Progenitor cell of endocrine pancreas (in vitro differentiated cells): ENCODE data around the gene ZNF408. TPM values are rescaled to one million over a fixed set of nuclear protein-coding genes. Genes with fewer than 3 reads are reported as not detected.

ENCODE experiments used
- DNase-seq: peaks from one replicate; pipeline ENCODE4 v3.0.0; 2021; ENCODE audit warnings: low spot score; ENCODE audit not compliant: unreplicated experiment
- H3K27ac Mint-ChIP-seq: 2 replicates; pipeline ENCODE4 v1.8.0; 2021; ENCODE audit warnings: mild to moderate bottlenecking, moderate library complexity, mixed read lengths
- H3K27me3 Mint-ChIP-seq: 2 replicates; pipeline ENCODE4 v1.8.0; 2021; ENCODE audit warnings: mixed read lengths
- H3K36me3 Mint-ChIP-seq: 2 replicates; pipeline ENCODE4 v1.8.0; 2022; ENCODE audit warnings: mixed read lengths; ENCODE audit not compliant: insufficient read depth
- H3K4me1 Mint-ChIP-seq: 2 replicates; pipeline ENCODE4 v1.8.0; 2021; ENCODE audit warnings: low read depth, mixed read lengths
- H3K4me3 Mint-ChIP-seq: 2 replicates; pipeline ENCODE4 v1.8.0; 2021; ENCODE audit warnings: low read depth, mild to moderate bottlenecking, moderate library complexity, mixed read lengths
- H3K9me3 Mint-ChIP-seq: 2 replicates; pipeline ENCODE4 v1.8.0; 2021; ENCODE audit warnings: low read depth, mixed read lengths
- CTCF ChIP-seq: fragments of 200-600 bp; sonication (generic); IDR thresholded peaks from one replicate; pipeline ENCODE4 v1.5.0; 2021; ENCODE audit warnings: antibody characterized with exemption, mild to moderate bottlenecking; ENCODE audit not compliant: unreplicated experiment
- total RNA-seq: library from RNA; stranded (reverse); gene quantifications from 2 replicates; pipeline ENCODE4 v1.2.1, GENCODE V29; 2021

The ZNF408 gene
- total RNA-seq, 1 donor from 2014 or later: 11.6 TPM

GRCh38 chr11:46719543-46720218, 18.9 kb downstream of the ZNF408 start:
- no peaks in the 10 kb centered on the region for H3K36me3 Mint-ChIP-seq
- no peak for DNase-seq
- no peak overlapping the region for H3K4me3 Mint-ChIP-seq
- no peaks in the 10 kb centered on the region for H3K27me3 Mint-ChIP-seq
- TF ChIP-seq CTCF: no peak
- H3K9me3 Mint-ChIP-seq: no peaks in the 10 kb centered on the region
- H3K4me1 Mint-ChIP-seq: peaks cover 20% of the 10 kb centered on the region
- peak overlapping the region; percentile 86 for H3K27ac Mint-ChIP-seq

GRCh38 chr11:46721286-46721685, 20.5 kb downstream of the ZNF408 start:
- no peaks in the 10 kb centered on the region for H3K9me3 Mint-ChIP-seq
- no peak for DNase-seq
- H3K27me3 Mint-ChIP-seq: no peaks in the 10 kb centered on the region
- TF ChIP-seq CTCF: no peak
- H3K27ac Mint-ChIP-seq: peak overlapping the region; percentile 81
- H3K4me3 Mint-ChIP-seq: no peak overlapping the region
- peaks cover 22% of the 10 kb centered on the region for H3K4me1 Mint-ChIP-seq
- H3K36me3 Mint-ChIP-seq: no peaks in the 10 kb centered on the region

GRCh38 chr11:46722566-46723358, 21.9 kb downstream of the ZNF408 start:
- DNase-seq: no peak
- H3K27ac Mint-ChIP-seq: no peak overlapping the region
- peaks cover 22% of the 10 kb centered on the region for H3K4me1 Mint-ChIP-seq
- no peak overlapping the region for H3K4me3 Mint-ChIP-seq
- no peaks in the 10 kb centered on the region for H3K9me3 Mint-ChIP-seq
- H3K36me3 Mint-ChIP-seq: no peaks in the 10 kb centered on the region
- TF ChIP-seq CTCF: no peak
- no peaks in the 10 kb centered on the region for H3K27me3 Mint-ChIP-seq

DNA sequence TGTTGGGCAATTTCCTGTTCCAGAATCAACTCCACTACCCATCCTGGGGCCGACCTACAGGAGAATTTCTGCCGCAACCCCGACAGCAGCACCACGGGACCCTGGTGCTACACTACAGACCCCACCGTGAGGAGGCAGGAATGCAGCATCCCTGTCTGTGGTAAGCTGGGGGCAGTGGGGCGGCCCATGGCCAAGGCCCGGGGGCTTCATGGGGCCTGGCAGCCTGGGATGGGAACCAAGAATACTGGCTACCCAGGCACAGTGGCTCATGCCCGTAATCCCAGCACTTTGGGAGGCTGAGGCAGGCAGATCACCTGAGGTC, 22.5 kb downstream of the ZNF408 start:
- no peak overlapping the region for H3K27ac Mint-ChIP-seq
- no peak overlapping the region for H3K4me3 Mint-ChIP-seq
- DNase-seq: no peak

GRCh38 chr11:46724088-46724487, 23.3 kb downstream of the ZNF408 start:
- Mint-ChIP-seq H3K27me3 (no peaks in the 10 kb centered on the region), H3K4me1 (peaks cover 12% of the 10 kb centered on the region), H3K27ac (peak overlapping the region; percentile 43), H3K36me3 (no peaks in the 10 kb centered on the region), H3K9me3 (no peaks in the 10 kb centered on the region), H3K4me3 (no peak overlapping the region)
- no peak for TF ChIP-seq CTCF
- DNase-seq: no peak

More for the DNA sequence above, 22.5 kb downstream of the ZNF408 start:
- H3K4me1 Mint-ChIP-seq: peaks cover 19% of the 10 kb centered on the region
- H3K27me3 Mint-ChIP-seq: no peaks in the 10 kb centered on the region
- no peaks in the 10 kb centered on the region for H3K36me3 Mint-ChIP-seq
- TF ChIP-seq CTCF: no peak
- H3K9me3 Mint-ChIP-seq: no peaks in the 10 kb centered on the region
